HG02678 (cell line): ENCODE data around the gene DGUOK.
"Not testable (repeated sequence)": the region's sequence is repeated elsewhere in the genome, so short reads cannot be mapped to it uniquely, and the experiment has no call there.

ENCODE experiments used
- ATAC-seq: cut with Tn5 transposase; IDR thresholded peaks from one replicate; pipeline ENCODE4 v1.9.1; 2021; ENCODE audit warnings: mild to moderate bottlenecking, moderate library complexity; ENCODE audit not compliant: unreplicated experiment

Gene DGUOK

GRCh38 chr2:73919596-73920228 is 7.0 kb upstream of the DGUOK start:
- ATAC-seq: no peak

DNA sequence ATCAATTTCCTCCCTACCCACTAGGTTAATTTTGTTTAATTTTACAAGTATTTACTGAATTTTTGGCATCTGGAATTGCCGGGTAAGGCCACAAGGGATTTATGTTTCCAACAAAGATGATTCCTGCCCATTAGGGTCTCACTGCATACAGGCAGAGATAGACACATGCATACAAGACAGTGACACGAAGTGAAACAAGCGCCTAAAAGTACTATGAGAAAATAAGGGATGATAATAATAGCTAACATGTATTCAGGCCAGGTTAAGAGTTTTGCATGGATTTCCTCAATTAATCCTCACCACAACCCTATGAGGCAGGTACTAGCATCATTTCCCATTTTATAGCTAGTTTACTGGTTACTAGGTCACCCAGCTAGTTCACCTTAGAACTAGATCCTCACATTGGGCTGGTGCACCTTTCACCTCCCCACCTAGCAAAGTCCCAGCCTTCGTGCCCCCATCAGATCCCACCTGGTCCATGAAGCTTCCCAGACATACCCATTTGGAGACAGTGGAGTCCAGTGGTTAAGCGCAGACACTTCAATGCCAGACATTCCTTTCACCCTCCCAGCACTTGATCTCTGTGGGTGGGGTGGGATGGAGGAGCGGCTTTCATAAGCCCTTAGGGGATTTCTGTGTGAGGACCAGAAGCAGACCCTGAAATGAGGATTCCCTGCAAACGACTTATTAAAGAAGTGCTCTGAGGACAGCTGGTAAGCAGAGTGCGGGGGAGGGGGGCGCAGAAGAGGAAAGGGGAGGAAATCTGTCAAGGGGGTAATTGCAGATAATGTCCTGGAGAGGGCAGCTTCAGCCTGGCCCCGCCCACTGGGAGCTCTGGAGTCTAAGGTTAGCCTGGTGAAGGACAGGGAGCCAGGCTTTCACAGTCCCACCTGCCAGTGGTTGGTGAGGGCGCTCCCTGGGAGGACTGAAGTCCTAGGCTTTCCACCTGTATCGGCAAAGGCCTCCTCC is 5.8 kb upstream of the DGUOK start:
- no peak for ATAC-seq

DNA sequence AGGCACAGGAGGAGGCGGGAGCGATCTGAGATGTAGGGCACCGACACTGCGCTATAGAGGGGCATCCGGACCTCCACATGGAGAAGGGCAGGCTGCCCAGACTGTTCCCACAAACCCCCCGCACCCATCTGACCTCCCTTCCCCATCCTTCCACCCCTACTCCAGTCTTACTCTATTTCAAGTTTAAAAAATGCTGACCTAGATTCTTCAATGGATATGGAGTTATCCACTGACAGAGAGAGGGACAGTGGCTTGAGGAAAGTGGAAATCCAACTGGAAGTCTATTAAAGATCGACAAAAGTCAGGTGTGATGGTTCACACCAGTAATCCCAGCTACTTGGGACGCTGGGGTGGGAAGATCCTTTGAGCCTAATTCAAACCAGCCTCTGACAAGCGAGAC is 5.1 kb upstream of the DGUOK start:
- no peak for ATAC-seq

DNA sequence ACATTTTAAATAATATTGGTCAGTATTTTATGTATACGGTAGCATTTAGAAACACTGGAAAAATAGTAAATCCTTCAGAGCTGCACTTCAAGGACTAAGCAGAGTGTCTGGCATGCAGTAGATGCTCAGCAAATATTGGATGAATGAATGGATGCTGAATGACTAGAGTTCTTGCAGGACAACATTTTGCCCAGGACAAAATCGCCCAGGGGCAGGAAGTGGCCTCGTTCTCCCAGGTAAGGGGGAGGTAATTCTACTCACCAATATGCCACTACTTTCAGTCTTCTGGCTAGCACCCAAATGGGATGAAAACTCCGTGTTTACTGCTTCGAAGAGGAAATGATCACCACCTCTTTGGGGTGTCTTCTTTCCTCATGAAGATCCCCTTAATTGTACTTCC is 4.0 kb upstream of the DGUOK start:
- ATAC-seq: no peak

- ATAC-seq: no peak
Observed at GRCh38 chr2:73925033-73925704, 1.5 kb upstream of the DGUOK start.

GRCh38 chr2:73925853-73926492 is 707 bp upstream of the DGUOK start:
- no peak for ATAC-seq

DNA sequence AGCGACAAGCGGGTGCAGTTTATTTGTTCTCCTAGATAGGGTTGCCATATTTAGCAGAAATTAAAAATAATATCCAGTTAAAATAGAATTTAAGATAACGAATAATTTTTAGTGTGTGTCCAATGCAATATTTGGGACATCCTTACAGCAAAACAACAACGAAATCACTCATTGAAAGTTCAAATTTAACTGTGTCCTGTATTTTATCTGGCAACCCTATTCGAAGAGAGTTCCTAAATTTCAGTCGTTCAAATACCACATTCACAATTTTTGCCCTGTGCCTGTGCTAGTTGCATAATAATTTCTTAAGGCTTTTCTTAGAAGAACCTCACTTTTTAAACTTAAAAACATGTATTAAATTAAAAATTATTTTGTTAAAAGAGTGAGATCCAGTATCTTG is 664 bp downstream of the DGUOK start:
- no peak for ATAC-seq

- no peak for ATAC-seq
Observed at GRCh38 chr2:73928963-73929347, 2.3 kb downstream of the DGUOK start.

- no peak for ATAC-seq
Observed at GRCh38 chr2:73930386-73930785, 3.7 kb downstream of the DGUOK start.

GRCh38 chr2:73931531-73932500 is 5.1 kb downstream of the DGUOK start:
- no peak for ATAC-seq

DNA sequence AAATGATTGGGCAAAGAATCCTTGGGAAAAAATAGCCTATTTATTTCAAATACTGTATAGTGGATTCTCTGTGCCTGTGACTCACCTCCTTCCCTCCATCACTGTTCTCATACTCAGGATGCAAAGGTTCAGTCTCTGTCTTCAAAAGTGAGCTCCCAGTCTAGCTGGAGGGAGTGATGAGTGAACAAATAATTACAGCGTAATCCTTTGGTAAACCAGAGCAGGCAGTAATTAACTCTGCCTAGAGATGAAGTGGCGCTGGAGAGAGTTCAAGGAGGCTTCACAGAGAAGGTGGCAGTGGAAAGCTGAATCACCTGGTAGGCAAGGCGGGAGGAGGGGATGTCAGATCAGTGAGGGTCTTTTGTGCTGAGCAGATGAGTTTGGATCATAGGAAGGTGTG is 6.5 kb downstream of the DGUOK start:
- no peak for ATAC-seq

- ATAC-seq: no peak
Observed at GRCh38 chr2:73935641-73936040, 9.0 kb downstream of the DGUOK start.

- no peak for ATAC-seq
Observed at GRCh38 chr2:73937103-73937885, 10.6 kb downstream of the DGUOK start.

DNA sequence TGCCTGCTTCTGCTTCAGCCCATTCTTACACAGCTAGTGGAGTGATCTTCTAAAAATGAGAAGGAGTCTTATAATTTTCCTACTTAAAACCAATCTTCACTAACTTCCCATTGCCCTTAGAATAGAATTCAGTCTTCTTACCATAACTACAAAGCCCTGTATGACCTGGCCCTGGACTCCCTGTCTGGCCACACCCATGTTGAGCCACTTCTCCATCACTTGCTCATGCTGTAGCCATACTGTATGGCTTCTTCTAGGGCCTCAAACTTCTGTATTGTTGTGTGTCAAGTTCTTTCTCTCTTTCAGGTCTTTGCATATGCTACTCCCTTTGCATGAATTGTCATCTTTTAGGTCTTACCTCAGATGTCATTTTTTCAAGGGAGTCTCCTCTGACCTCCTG is 11.2 kb downstream of the DGUOK start:
- ATAC-seq: no peak

GRCh38 chr2:73938718-73939352 is 12.2 kb downstream of the DGUOK start:
- ATAC-seq: no peak

DNA sequence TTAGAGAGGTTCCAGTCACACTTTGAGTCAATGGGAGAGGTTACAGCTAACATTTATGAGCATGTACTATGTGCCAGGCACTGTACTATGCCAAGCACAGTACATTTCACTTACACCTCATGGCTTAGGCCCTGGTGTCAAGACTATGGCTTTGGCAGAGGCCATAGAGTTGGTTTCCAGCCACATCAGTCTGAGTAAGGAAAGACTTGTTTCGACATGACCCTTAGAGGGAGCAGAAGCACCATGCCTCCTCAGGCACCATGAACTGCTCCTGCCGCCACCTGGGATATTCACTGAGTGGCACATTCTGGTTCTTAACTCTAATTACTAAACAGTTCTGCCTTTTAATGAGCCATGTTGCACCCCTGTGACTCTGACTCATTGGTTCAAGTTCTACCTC is 12.7 kb downstream of the DGUOK start:
- ATAC-seq: no peak

- not testable (repeated sequence) for ATAC-seq
Observed at GRCh38 chr2:73940066-73940465, 13.4 kb downstream of the DGUOK start.

DNA sequence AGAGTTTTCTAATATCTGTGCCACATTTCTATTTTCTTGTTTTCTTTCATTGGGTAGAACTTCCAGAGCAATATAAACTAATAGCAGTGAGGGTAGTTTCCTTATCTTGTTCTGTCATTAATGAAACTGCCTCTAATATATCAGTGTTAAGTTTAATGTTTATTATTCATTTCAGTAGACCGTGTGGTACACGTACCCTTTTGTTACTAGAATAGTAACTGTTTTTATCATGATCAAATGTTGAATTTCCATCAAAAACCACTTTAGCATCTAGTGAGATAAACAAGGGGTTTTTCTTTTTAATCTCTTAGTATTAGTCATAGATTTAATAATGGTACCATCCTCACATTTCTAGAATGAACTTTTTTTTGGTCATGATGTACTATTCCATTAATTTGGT is 16.0 kb downstream of the DGUOK start:
- no peak for ATAC-seq

GRCh38 chr2:73944714-73945113 is 18.0 kb downstream of the DGUOK start:
- ATAC-seq: no peak
